GM12872 (cell line): ENCODE measurements around the gene VAV1.

Source experiments
- CTCF ChIP-seq: IDR thresholded peaks from 3 replicates; pipeline ENCODE4 v1.5.1; 2011; ENCODE audit warnings: low read depth, mild to moderate bottlenecking, low read length, moderate library complexity; ENCODE audit not compliant: insufficient read depth

Gene VAV1

GRCh38 chr19:6833166-6833790 lies 60.8 kb downstream of the VAV1 start:
- no peak for TF ChIP-seq CTCF

GRCh38 chr19:6834433-6834832 lies 61.9 kb downstream of the VAV1 start:
- no peak for TF ChIP-seq CTCF

GRCh38 chr19:6835501-6835900 lies 63.0 kb downstream of the VAV1 start:
- TF ChIP-seq CTCF: no peak

DNA sequence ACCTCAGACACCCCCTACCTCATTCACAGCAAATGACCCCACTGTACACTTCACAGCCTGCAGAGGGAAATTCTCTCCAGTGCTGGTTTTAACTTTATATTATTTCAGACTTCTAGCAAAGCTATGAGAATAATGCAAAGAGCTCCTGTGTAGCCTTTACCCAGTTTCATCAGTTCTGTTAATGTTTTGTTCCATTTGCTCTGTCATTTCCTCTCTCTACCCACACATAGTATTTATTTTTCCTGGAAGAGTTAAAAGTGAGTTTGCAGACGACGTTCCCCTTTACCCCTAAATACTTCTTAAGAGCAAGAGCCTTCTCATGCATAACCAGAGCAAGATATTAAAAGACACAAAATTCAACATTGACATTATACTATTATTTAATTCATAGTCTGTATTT lies 65.0 kb downstream of the VAV1 start:
- TF ChIP-seq CTCF: no peak

DNA sequence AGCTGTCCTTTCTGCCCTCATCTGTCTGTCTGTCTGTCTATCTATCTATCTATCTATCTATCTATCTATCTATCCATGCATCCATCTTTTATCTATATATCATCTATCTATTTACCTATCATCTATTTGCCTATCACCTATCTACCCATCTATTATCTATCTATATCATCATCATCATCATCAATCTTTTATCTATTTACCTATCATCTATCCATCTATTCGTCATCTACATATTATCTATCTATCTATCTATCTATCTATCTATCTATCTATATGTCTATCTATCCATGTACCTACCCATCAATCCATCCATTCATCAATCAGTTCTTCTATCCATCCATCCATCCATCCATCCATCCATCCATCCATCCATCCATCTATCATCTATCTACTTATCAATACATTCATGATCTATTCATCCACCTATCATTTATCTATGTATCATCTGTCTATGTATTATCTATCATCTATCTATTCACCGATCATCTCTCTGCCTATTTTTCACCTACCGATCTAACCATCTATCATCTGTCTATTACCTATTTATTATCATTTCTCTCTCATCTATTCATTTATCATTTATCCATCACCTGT lies 65.7 kb downstream of the VAV1 start:
- no peak for TF ChIP-seq CTCF

DNA sequence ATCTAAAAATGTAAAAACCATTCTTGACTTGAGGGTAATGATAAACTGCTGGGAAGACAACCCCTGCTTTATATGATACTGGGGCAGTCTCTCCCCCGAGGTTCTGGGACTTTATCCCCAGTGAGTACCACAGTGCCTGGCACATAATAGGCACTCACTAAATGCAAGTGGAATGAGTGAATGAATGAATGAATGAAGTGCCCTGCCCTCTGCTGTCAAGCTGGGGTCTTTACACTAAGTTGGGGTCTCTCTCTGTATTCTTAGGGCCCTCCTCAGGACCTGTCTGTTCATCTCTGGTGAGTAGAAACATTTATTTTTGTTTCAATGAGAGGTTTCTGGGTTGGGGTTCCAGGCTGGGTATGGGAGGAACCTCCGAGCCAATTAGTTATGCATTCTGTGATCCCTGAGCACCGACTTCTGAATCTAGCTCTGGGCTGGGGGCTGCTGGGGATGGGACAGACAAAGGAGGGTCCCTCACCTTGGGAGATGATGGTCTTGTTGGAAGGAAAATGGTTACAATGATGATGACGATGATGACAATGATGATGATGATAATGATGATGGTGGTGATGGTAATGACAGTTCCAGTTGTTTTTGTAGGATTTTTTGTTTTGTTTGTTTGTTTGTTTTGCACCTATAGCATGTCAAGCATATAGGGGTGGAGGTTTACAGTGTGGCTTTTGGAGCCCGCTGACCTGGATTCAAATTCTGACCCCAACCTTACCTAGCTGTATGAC lies 70.5 kb downstream of the VAV1 start:
- TF ChIP-seq CTCF: no peak

DNA sequence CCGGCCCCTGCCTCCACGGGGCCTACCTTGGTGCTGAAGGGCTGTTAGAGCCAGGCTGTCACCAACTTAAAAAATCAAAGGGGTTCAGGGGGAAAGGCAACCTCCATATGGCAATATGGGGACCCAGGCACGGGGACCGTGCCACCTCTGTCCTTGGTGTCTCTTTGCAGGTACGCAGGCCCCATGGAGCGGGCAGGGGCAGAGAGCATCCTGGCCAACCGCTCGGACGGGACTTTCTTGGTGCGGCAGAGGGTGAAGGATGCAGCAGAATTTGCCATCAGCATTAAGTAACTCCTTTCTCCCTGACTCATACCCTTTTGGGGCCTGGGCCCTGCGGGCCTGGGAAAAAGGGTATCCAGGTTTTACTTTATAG lies 75.3 kb downstream of the VAV1 start:
- TF ChIP-seq CTCF: no peak
